K562 (cell line): Measurements from ENCODE around the gene C3orf80. TPM values are rescaled to one million over a fixed set of nuclear protein-coding genes. Genes with fewer than 3 reads are reported as not detected.

Experiments
- ATAC-seq: fragments of 200-7000 bp; cut with Tn5 transposase; 3 replicates; pipeline ENCODE4 v1.9.1; 2020; ENCODE audit warnings: moderate library complexity
- BruUV-seq: library from RNA; stranded (reverse); fragments of 400-500 nt; replicated peaks from 2 replicates; lab custom pipeline; 2021; lab: Mats Ljungman, UMichigan
- CTCF ChIA-PET: fragments of 300-600 bp; formaldehyde crosslinking; extraction: SDS; loops from one replicate; lab custom pipeline; 2021; ENCODE audit warnings: low intra/inter-chr PET ratio; lab: Yijun Ruan, JAX
- POLR2A ChIA-PET: fragments of 300-600, 350-650 bp; sonication (Branson Sonifier 250); formaldehyde crosslinking; extraction: SDS; loops from one replicate; lab custom pipeline; 2021; ENCODE audit warnings: antibody characterized with exemption, inconsistent platforms; lab: Yijun Ruan, JAX
- DNase-seq, 4 experiments: peaks; one replicate each; pipeline versions ENCODE4 v3.0.0 to v3.0.0-alpha.2; 2011 to 2018; ENCODE audit warnings: low spot score in 3 of 4, mixed read lengths in 3 of 4; ENCODE audit errors: extremely low read depth in 1 of 4
- FAIRE-seq: peaks from 2 replicates; lab custom pipeline; 2011; peaks lifted over from hg19 to GRCh38; lab: Jason Lieb, UNC
- H2AFZ ChIP-seq: 2 replicates; pipeline ENCODE4 v1.6.0; 2011; ENCODE audit warnings: low read depth, low read length, control low read depth, inconsistent platforms
- H3K27ac ChIP-seq: fragments of 200-600 bp; 3 replicates; pipeline ENCODE4 v1.8.0; 2011; ENCODE audit warnings: low read depth, mild to moderate bottlenecking, control low read depth, inconsistent platforms, low read length, moderate library complexity, mixed read lengths; ENCODE audit errors: extremely low read depth
- H3K27me3 ChIP-seq, 2 experiments: fragments of 300-600 bp in 1 of 2; 2 replicates in 1 of 2; 3 replicates in 1 of 2; pipeline versions ENCODE4 v1.6.0 to v1.8.0; 2011; ENCODE audit warnings: inconsistent platforms in 2 of 2, low read length in 2 of 2, mild to moderate bottlenecking in 1 of 2, mixed read lengths in 1 of 2, moderate library complexity in 1 of 2; ENCODE audit not compliant: control insufficient read depth in 2 of 2, insufficient read depth in 2 of 2
- H3K36me3 ChIP-seq: fragments of 300-600 bp; 3 replicates; pipeline ENCODE4 v1.8.0; 2011; ENCODE audit warnings: mild to moderate bottlenecking, low read length, inconsistent platforms; ENCODE audit not compliant: control insufficient read depth, insufficient read depth
- H3K4me1 ChIP-seq, 2 experiments: fragments of 200-600 bp in 1 of 2; replicated peaks in 1 of 2; 2 replicates in 1 of 2; 3 replicates in 1 of 2; pipeline versions ENCODE4 v1.5.1 to v1.8.0; 2011; ENCODE audit warnings: inconsistent platforms in 2 of 2, low read length in 2 of 2, mild to moderate bottlenecking in 1 of 2, mixed read lengths in 1 of 2, moderate library complexity in 1 of 2; ENCODE audit not compliant: control insufficient read depth in 2 of 2, insufficient read depth in 2 of 2
- H3K4me2 ChIP-seq: 2 replicates; pipeline ENCODE4 v1.6.1; 2011; ENCODE audit warnings: low read length, control low read depth, inconsistent platforms, mixed read lengths; ENCODE audit not compliant: insufficient read depth
- H3K4me3 ChIP-seq: fragments of 200-600 bp; sonication (generic), shearing (Covaris generic); 2 replicates; pipeline ENCODE4 v1.5.1; 2016; ENCODE audit warnings: control low read depth, inconsistent platforms
- H3K79me2 ChIP-seq: fragments of 200-600 bp; 3 replicates; pipeline ENCODE4 v1.8.0; 2011; ENCODE audit warnings: low read length, inconsistent platforms; ENCODE audit not compliant: control insufficient read depth, insufficient read depth
- H3K9ac ChIP-seq, 2 experiments: 2 replicates each; pipeline versions ENCODE4 v1.6.0 to v1.6.1; 2011; ENCODE audit warnings: low read depth in 2 of 2, low read length in 2 of 2, control low read depth in 1 of 2, inconsistent platforms in 1 of 2, mild to moderate bottlenecking in 1 of 2, mixed read lengths in 1 of 2; ENCODE audit not compliant: insufficient read depth in 1 of 2
- H3K9me1 ChIP-seq: one replicate; pipeline ENCODE4 v1.6.0; 2011; ENCODE audit warnings: inconsistent platforms, mild to moderate bottlenecking, low read length, moderate library complexity; ENCODE audit not compliant: control insufficient read depth, insufficient read depth
- H3K9me3 ChIP-seq: replicated peaks from 2 replicates; pipeline ENCODE4 v1.5.1; 2011; ENCODE audit warnings: low read depth, low read length, inconsistent platforms; ENCODE audit not compliant: control insufficient read depth, insufficient read depth
- H4K20me1 ChIP-seq: replicated peaks from 2 replicates; pipeline ENCODE4 v1.6.1; 2011; ENCODE audit warnings: low read length, inconsistent platforms, mixed read lengths; ENCODE audit not compliant: control insufficient read depth, insufficient read depth
- ARID1B ChIP-seq: fragments of 450-650 bp; IDR thresholded peaks from 2 replicates; pipeline ENCODE4 v1.6.1; 2016; ENCODE audit warnings: antibody characterized with exemption, mild to moderate bottlenecking, inconsistent platforms
- ARID3B ChIP-seq: fragments of 250-450 bp; sonication (Bioruptor Pico); IDR thresholded peaks from 2 replicates; pipeline ENCODE4 v1.4.0; 2020; ENCODE audit warnings: borderline replicate concordance
- BRD4 ChIP-seq: fragments of 200-600 bp; sonication (generic); IDR thresholded peaks from 2 replicates; pipeline ENCODE4 v1.6.1; 2017; ENCODE audit warnings: inconsistent platforms
- BRD9 ChIP-seq: fragments of 450-650 bp; IDR thresholded peaks from 2 replicates; pipeline ENCODE4 v1.6.1; 2018; ENCODE audit warnings: low read depth; ENCODE audit not compliant: partially characterized antibody
- E2F6 ChIP-seq, 2 experiments: IDR thresholded peaks; 2 replicates each; pipeline ENCODE4 v1.6.1; 2011; ENCODE audit warnings: borderline replicate concordance in 1 of 2, control low read depth in 1 of 2, low read depth in 1 of 2, low read length in 1 of 2, mild to moderate bottlenecking in 1 of 2, mixed read lengths in 1 of 2, moderate library complexity in 1 of 2; ENCODE audit not compliant: insufficient read depth in 1 of 2, insufficient read length in 1 of 2, poor library complexity in 1 of 2, severe bottlenecking in 1 of 2; ENCODE audit errors: extremely low read depth in 1 of 2
- ELF2 ChIP-seq: fragments of 250-450 bp; sonication (Bioruptor Pico); IDR thresholded peaks from 2 replicates; pipeline ENCODE4 v1.5.0; 2021; ENCODE audit warnings: mild to moderate bottlenecking
- HNRNPUL1 ChIP-seq: fragments of 200-400 bp; formaldehyde crosslinking; IDR thresholded peaks from 2 replicates; pipeline ENCODE4 v1.6.1; 2017; ENCODE audit warnings: low read length
- MCM3 ChIP-seq: fragments of 450-650 bp; IDR thresholded peaks from 2 replicates; pipeline ENCODE4 v1.6.1; 2016
- SOX6 ChIP-seq: fragments of 450-650 bp; IDR thresholded peaks from 2 replicates; pipeline ENCODE4 v1.6.1; 2014; ENCODE audit warnings: mild to moderate bottlenecking
- STAG1 ChIP-seq: sonication (generic); formaldehyde crosslinking; IDR thresholded peaks from 2 replicates; pipeline ENCODE4 v1.5.0; 2020; ENCODE audit warnings: missing genetic modification reagents, borderline replicate concordance
- USF2 ChIP-seq: sonication (generic); formaldehyde crosslinking; IDR thresholded peaks from 2 replicates; pipeline ENCODE4 v1.5.0; 2020; ENCODE audit warnings: missing genetic modification reagents
- ZBTB49 ChIP-seq: sonication (generic); formaldehyde crosslinking; IDR thresholded peaks from 2 replicates; pipeline ENCODE4 v1.8.0; 2022; ENCODE audit warnings: missing genetic modification reagents, mild to moderate bottlenecking, borderline replicate concordance
- ZNF12 ChIP-seq: sonication (generic); formaldehyde crosslinking; IDR thresholded peaks from 2 replicates; pipeline ENCODE4 v1.4.0; 2020; ENCODE audit warnings: mild to moderate bottlenecking, missing genetic modification reagents
- ZNF174 ChIP-seq: fragments of 250-450 bp; sonication (Bioruptor Pico); IDR thresholded peaks from 2 replicates; pipeline ENCODE4 v1.4.0; 2020; ENCODE audit warnings: mild to moderate bottlenecking
- ZNF79 ChIP-seq: fragments of 250-450 bp; sonication (Bioruptor Pico); IDR thresholded peaks from 2 replicates; pipeline ENCODE4 v1.4.0; 2020; ENCODE audit warnings: low read depth, mild to moderate bottlenecking, moderate library complexity
- WGBS: fragments of 100-300 bp; shearing (Covaris generic); methylation state at CpG from one replicate; pipeline ENCODE4 v1.1.6; 2016; ENCODE audit warnings: low coverage, mixed read lengths; ENCODE audit not compliant: insufficient coverage; ENCODE audit errors: missing lambda C conversion rate; 5-methylcytosine and 5-hydroxymethylcytosine counted together
- in situ Hi-C: fragments of 300-500 bp; cut with MboI; formaldehyde crosslinking; loops from 4 replicates; pipeline ENCODE4 v1.15.0; 2018; ENCODE audit warnings: inconsistent platforms, mixed read lengths
- intact Hi-C: fragments of 100-400 bp; cut with micrococcal nuclease; formaldehyde crosslinking; loops from 2 replicates; pipeline ENCODE4 v1.14.2; 2022
- polyA plus RNA-seq, 8 experiments: library from polyadenylated mRNA; depleted of rRNA in 4 of 8; stranded (reverse) in 5 of 8; unstranded in 3 of 8; fragments of >200 nt; fragmentation: Nextera tagmentation in 2 of 8; fragmentation: Illumina TruSeq in 1 of 8; extraction: Ambion mirVana in 2 of 8; extraction: Trizol in 1 of 8; gene quantifications; 2 replicates each; pipeline versions ENCODE4 v1.2.1 to v1.2.3, GENCODE V29; 2011 to 2014; ENCODE audit warnings: inconsistent platforms in 1 of 8, missing spikeins in 1 of 8
- total RNA-seq, 7 experiments: library from RNA; depleted of rRNA in 6 of 7; stranded (reverse); fragments of >200 nt in 6 of 7; fragmentation: Illumina TruSeq in 2 of 7; extraction: Trizol in 2 of 7; gene quantifications; 2 replicates each; pipeline versions ENCODE4 v1.2.1 to v1.2.3, GENCODE V29; 2011 to 2021; ENCODE audit warnings: low replicate concordance in 1 of 7

Gene C3orf80
- total and polyA plus RNA-seq, 9 of the 15 experiments (the other 6 are each of a cell fraction or from before 2014, with no cell fraction given), result 0.03 to 0.75 (median 0.07) TPM

- H3K27ac ChIP-seq, result no peak overlapping the region
- WGBS, result 43% methylated on average over 8 of the region's 9 CpGs
- no peak overlapping the region for H3K4me2 ChIP-seq
- no peaks in the 10 kb centered on the region for H3K36me3 ChIP-seq
- TF ChIP-seq ZNF174 (no peak), SOX6 (no peak), E2F6 (IDR thresholded peaks at IDR 0.05; ENCODE audit: borderline replicate concordance in 1 of 2, extremely low read depth in 1 of 2, insufficient read depth in 1 of 2, insufficient read length in 1 of 2, low read depth in 1 of 2, low read length in 1 of 2, poor library complexity in 1 of 2, severe bottlenecking in 1 of 2) (no peak), STAG1 (CRISPR knock-in tag) (no peak), ARID1B (no peak), USF2 (CRISPR knock-in tag) (no peak), BRD9 (no peak), HNRNPUL1 (no peak), ARID3B (no peak), ZNF79 (CRISPR knock-in tag) (no peak), ZBTB49 (CRISPR knock-in tag) (no peak), ZNF12 (CRISPR knock-in tag) (no peak), BRD4 (no peak), ELF2 (CRISPR knock-in tag) (no peak), MCM3 (no peak)
- H3K9ac ChIP-seq, result no peak overlapping the region
- no peak overlapping the region for H2AFZ ChIP-seq
- no peaks in the 10 kb centered on the region for H4K20me1 ChIP-seq
- H3K9me1 ChIP-seq, result no peaks in the 10 kb centered on the region
- no peaks in the 10 kb centered on the region for H3K79me2 ChIP-seq
- in situ Hi-C loops, result no loop called here
- no peaks in the 10 kb centered on the region for H3K9me3 ChIP-seq
- FAIRE-seq, result no peak
- no peaks in the 10 kb centered on the region; a peak in 1 of 5 replicates for H3K4me1 ChIP-seq
- intact Hi-C loops, result no loop called here
- peaks cover 0 to 4% of the 10 kb centered on the region in 2 experiments; a peak in 3 of 5 replicates for H3K27me3 ChIP-seq
- no peak for DNase-seq
- BruUV-seq, result no TSS peak
- no peak for ATAC-seq
- CTCF ChIA-PET, result no interaction called here
- no peak overlapping the region for H3K4me3 ChIP-seq
- POLR2A ChIA-PET, result interaction anchor here (0.9 kb wide), 1 partner anchor 194 kb away, joined by 3 read pairs; no protein-coding TSS in a partner anchor
These were observed 20.1 kb downstream of the C3orf80 start for GRCh38 chr3:160245261-160245800.
